ENCODE results near the gene UBXN1. TPM values are rescaled to one million over a fixed set of nuclear protein-coding genes. Genes with fewer than 3 reads are reported as not detected.

The UBXN1 gene
- total RNA-seq, 4 donors from 2014 or later = 120 to 184 (median 149) TPM

DNA sequence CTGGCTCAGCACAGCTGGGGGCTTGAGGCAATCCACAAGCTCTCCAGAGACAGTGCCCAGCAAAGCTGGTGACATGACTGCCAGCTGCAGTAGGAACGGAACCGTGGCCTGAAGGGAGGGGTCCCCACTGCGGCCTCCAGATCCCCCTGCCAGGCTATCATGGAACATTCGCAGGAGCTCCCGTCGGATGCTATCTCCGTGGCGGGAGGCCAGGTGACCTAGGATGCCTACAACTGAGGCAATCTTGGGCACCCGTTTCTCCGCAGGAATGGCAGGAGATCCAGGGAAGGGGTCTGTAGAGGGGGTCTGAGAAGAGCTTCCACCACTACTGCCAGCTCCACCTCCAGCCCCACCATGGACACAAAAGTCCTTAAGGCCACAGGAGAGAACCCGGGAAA, 29.9 kb downstream of the UBXN1 start:
- 92 to 93% methylated on average over 11 of the region's 11 CpGs for WGBS, 2 donors
- no peak for DNase-seq
- H3K27me3 ChIP-seq = no peaks in the 10 kb centered on the region
- H3K27ac ChIP-seq = no peak overlapping the region
- H3K36me3 ChIP-seq = peaks cover 0 to 18% of the 10 kb centered on the region in 2 donors
- TF ChIP-seq CTCF (IDR thresholded peaks at IDR 0.05) (no peak), POLR2A (IDR thresholded peaks at IDR 0.05) (no peak)
- no peaks in the 10 kb centered on the region for H3K9me3 ChIP-seq
- peaks cover 19 to 22% of the 10 kb centered on the region in 2 donors for H3K4me1 ChIP-seq
- no peak overlapping the region for H3K4me3 ChIP-seq (replicated peaks in 1 of 3)
- intact Hi-C loops (cut with DNase I) = no loop called here

GRCh38 chr11:62648185-62648966, 30.5 kb downstream of the UBXN1 start:
- Histone ChIP-seq H3K27me3 (no peaks in the 10 kb centered on the region), H3K27ac (no peak overlapping the region), H3K36me3 (peaks cover under 1 to 18% of the 10 kb centered on the region in 2 donors), H3K4me3 (replicated peaks in 1 of 3) (no peak overlapping the region), H3K9me3 (no peaks in the 10 kb centered on the region), H3K4me1 (peaks cover 19 to 22% of the 10 kb centered on the region in 2 donors)
- TF ChIP-seq CTCF (IDR thresholded peaks at IDR 0.05) (no peak), POLR2A (IDR thresholded peaks at IDR 0.05) (no peak)
- DNase-seq = no peak
- 91 to 95% methylated on average over 18 to 19 of the region's 24 CpGs for WGBS, 2 donors
- intact Hi-C loops (cut with DNase I) = no loop called here

- no peak overlapping the region for H3K27ac ChIP-seq
- intact Hi-C loops (cut with DNase I) = no loop called here
- no peak for DNase-seq
- peaks cover 18 to 22% of the 10 kb centered on the region in 2 donors for H3K4me1 ChIP-seq
- H3K27me3 ChIP-seq = no peaks in the 10 kb centered on the region
- peaks cover 8 to 22% of the 10 kb centered on the region in 2 donors for H3K36me3 ChIP-seq
- no peak overlapping the region for H3K4me3 ChIP-seq (replicated peaks in 1 of 3)
- no peaks in the 10 kb centered on the region for H3K9me3 ChIP-seq
- TF ChIP-seq POLR2A (IDR thresholded peaks at IDR 0.05) (no peak), CTCF (IDR thresholded peaks at IDR 0.05) (no peak)
- WGBS, 2 donors = 72 to 92% methylated on average over 2 of the region's 6 CpGs
These were observed 31.3 kb downstream of the UBXN1 start for GRCh38 chr11:62647609-62648005.

DNA sequence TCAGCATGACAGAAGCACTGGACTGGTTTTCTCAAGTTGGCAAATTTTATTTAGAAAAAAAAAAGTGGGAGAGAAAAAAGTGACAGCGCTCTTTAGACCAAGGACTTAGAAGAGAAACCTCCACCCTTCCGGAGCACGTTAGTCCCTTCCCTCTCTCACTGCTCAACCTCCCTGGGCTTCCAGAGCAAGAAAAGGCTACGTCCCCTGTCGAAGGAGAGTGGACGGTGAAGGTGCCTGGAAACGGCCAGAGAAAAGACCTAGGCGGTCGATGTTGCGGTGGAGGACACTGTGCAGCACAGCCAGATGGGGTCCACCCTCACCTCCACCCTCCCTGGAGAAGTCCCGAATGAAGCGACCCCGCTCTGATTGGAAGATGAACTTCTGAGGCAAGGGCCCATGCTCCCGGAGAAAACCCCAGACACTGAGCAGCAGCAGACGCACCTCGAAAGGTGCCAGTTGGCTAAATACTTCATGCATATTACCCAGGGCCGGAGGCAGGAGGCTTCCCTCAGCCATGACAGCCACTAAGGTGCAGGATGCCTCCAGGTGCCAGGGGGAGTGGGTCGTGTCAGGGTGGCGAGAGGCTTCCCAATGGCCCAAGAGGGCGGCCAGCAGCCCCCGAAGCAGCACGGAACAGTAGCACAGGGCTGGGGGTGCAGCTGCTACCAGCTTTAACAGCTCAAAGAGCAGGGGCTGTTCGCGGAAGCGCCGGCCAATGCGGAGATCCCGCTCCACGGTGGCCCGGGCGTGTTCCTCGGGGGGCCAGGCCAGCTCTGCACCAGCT, 31.9 kb downstream of the UBXN1 start:
- Histone ChIP-seq H3K9me3 (no peaks in the 10 kb centered on the region), H3K36me3 (peaks cover 9 to 25% of the 10 kb centered on the region in 2 donors), H3K4me3 (replicated peaks in 1 of 3) (peak overlapping the region in 1 of 3 donors; percentile 84), H3K27ac (no peak overlapping the region), H3K4me1 (peaks cover 13 to 16% of the 10 kb centered on the region in 2 donors), H3K27me3 (no peaks in the 10 kb centered on the region)
- 42 to 46% methylated on average over 16 to 18 of the region's 32 CpGs for WGBS, 2 donors
- TF ChIP-seq CTCF (IDR thresholded peaks at IDR 0.05) (no peak), POLR2A (IDR thresholded peaks at IDR 0.05) (no peak)
- DNase-seq = no peak
- intact Hi-C loops (cut with DNase I) = no loop called here

Data from thyroid gland (tissue), 4 donors.